NCI-H69 (cell line): ENCODE results near the gene KYNU.
"Not testable (repeated sequence)": the region's sequence is repeated elsewhere in the genome, so short reads cannot be mapped to it uniquely, and the experiment has no call there.

Source experiments
- DNase-seq: peaks from one replicate; lab custom pipeline; 2025; lab: John Stamatoyannopoulos, UW

KYNU gene

DNA sequence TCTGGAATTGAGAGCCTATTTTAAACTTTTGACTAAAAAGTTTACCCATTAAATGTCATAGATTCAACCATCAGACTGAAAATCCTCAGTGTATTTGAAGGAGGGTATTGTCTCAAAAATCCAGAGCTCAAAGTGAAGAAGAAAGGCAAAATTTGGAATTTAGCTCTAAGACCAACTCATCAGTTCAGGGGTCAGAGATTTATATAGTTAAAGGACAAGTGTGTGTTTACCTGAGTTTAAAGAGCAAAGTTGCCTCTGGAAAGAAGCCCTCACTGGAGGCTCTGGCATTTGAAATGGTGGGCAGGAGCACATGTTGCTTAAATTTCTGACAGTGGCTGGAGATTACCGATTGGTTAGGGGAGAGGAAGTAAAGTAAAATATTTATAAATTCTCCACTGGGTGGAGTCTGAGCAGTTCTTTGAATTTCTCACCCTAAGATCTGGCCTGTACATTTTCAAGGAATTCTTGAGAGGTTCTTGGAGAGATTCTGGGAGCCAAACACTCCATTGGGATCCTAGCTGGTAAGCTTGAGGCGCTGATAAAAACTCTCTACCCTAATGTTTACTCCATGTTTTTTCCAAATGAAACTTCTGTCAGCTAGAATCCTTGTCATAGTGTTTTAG lies at the start of gene KYNU:
TSS of gene KYNU (plus strand) at position 449 of the 623 bp plus-strand sequence. CDS start 7,704 bp downstream, outside the sequence.
- no peak for DNase-seq

DNA sequence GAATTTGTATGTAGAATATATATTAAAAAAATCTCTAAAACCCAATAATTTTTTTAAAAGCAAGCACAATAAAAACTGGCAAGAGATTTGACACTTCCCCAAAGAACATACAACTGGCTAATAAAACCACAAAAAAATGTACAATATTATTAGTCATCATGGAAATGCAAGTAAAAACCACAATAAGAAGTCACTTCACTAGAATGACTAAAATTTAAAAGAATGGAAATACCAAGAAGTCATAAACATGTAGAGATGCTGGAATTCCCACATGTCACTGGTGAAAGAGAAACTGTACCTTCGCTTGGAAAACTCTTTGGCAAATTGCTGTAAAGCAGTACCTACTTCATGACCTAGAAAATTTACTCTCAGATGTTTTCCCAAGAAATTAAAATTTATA lies 43.4 kb upstream of the KYNU start:
- no peak for DNase-seq

DNA sequence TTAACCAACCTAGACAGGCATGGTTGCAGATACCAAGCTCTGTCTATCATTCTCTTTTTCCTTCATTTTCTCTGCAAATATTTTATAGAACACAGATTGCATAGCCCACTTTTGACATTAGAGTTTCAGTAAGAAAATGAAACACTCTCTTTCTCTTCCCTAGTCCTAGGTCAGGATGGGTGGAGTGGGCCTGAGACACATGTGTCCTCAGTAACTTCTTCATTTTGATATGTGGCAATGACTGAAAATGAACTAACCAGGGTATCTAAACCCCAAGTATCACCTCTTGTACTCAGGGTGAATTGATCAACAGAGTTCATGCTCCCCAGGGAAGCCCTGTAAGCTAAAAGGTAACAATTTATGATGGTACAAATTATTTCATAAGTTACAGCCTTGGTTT lies 37.0 kb upstream of the KYNU start:
- DNase-seq, result no peak

DNA sequence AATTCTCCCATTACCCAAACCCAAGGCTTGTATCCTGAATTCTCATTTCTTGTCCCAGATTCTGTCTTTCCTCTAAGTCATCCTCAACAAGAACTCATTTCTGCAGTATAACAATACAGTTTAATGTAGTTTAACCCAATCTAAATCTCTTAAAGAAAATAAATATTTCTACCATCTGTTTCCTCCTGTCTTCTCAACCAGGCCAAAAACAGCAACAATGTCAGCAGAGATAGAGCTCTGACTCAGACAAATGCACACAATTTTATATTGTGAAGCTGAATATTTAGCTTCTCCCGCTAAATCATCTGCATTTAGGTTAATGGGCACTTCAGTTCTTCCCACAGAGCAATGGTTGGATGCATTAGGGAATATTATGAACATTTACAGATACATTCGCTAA lies 35.7 kb upstream of the KYNU start:
- DNase-seq, result no peak

DNA sequence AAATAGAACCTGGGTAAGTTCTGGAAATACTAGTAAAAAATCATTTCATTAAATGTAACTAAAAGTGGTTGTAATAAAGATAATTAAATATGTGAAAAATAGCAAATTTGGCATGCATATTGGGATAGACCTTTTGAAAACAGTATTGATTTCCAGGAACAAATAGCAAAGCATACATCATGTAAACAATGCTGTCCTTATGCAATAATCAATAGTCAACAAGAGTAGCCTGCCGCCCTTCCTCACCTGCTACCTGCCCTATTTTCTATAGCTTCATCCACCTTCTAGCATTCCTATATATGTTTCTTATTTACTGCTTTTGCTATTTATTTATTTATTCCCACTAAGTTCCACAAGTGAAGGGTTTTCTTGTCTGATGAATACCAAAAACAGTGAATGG lies 35.1 kb upstream of the KYNU start:
- DNase-seq, result no peak

DNA sequence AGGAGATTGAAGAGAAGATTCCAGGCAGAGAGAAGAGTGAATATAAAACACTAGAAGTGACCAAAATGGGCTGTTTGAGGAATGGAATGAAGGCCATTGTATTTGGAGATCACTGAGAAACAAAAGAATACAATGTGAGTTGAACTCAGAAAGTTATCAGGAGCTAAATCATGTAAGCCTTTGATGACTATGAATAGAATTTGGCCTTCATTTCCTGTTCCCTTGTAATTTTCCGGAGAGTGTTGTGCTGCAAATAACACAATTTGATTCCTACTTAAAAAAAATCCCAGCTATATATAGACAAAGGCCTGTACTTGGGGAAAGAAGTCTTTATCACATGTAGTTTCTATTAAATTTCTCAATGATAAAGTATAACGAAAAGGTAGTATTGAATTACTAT lies 33.7 kb upstream of the KYNU start:
- DNase-seq, result no peak

DNA sequence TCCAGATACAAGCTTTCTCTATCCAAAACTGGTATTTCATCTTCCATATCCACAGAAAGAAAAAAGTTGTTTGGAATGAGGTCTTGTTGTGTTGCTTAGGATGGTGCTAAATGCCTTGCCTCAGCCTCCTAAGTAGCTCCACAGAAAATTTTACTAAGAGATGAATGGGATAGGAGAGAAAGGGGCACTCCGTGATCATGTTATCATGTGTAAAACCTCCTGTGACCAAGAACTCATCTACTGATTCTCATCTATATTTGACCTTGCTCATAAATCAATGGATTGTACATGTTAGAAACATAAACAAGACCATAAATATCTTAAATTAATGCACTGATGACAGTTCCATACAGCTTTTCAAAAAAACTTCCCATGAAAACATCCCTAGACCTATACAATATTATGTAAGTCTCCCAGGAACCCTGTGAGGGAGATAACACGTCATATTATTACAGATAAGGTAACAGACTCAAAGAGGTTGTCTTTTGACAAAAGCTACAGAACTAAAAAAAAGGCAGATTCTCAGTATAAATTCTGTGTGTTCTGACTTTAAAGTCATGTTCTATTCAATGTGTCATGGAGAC lies 29.3 kb upstream of the KYNU start:
- no peak for DNase-seq

DNA sequence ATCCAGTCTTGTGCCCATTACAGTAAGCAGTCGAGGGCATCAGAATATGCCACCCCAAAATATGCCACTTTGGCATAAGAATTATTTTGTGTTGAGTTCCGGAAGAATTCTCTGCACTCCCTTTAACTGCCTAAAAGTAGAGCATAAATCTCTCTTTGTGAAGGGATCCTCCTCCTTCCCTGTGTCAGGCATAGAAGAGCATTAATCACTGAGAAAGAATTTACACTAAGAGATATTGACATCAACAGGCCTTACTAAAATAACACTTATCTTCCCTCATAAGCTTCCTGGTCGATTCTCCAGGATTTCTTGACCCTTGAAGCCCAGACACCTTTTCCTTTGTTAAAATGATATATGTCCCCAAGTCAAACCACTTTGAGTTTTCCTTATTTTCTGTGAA lies 27.6 kb upstream of the KYNU start:
- no peak for DNase-seq

DNA sequence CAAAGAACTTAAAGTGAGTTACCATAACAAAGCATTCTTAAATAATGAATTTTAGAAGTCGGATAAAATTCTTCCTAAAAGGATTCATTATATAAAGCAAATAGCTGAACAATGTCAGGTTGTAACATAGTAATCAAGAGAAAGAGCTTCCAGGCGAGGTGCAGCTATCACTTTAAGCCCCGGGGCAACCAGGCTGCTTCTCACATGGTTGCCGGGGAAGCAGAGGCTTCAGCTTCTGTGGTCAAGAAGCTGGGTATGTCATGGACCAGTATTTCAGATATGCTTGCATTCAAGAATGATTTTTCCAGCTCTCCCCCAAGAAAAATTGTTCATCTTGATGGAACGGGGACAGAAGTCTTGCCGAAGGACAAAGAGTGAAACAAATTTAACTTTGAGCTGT lies 23.6 kb upstream of the KYNU start:
- DNase-seq, result no peak

DNA sequence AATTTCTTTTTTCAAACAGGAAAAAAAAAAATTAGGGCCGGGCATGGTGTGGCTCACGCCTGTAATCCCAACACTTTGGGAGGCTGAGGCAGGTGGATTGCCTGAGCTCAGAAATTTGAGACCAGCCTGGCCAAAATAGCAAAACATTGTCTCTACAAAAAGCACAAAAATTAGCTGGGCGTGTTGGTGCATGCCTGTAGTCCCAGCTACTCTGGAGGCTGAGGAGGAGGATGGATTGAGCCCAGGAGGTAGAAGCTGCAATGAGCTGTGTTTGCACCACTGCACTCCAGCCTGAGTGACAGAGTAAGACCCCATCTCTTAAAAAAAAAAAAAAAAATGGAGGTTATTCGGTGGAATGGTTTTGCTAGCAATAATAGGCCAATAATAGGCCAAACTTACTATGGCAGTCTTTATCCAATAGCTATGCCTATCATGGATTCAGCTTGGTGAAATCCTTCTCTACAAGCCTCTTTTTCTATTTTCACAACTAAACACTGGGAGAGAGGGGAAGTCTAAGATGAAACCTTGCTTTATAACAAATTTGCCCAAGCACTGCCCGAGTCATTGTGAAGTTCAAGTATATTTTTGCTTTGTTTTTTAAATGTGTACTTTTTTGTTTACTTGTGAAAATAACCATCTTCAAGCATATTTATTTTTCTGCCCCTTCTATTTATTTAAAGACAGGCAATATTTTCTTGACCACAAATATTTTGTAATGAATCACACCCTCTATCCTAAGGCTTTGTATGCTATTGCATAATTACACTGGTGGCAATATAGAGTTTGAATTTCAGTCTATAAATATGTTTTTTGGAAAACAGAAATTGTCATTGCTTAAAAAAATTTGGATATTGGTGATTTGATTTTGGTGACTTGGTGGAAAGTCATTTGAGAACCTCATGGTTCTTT lies 20.0 kb upstream of the KYNU start:
- no peak for DNase-seq

DNA sequence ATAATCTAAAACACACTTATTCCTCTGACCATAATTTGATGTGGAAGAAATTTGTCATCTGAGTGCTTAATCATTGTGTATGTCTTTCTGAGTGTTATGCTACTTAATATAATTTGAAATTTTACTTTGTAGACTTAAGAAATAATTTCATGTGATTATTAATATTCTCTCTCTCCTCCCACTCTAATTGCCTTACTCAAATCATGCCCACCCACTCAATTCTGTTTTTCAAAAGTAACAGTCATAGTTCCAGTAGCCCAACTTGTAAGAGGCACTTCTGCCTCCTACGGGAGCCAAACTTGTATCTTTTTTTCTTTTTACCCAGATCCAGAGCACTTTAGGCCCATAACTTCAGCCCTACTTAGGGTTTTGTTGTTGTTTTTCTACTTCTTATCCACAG lies 18.5 kb upstream of the KYNU start:
- no peak for DNase-seq

DNA sequence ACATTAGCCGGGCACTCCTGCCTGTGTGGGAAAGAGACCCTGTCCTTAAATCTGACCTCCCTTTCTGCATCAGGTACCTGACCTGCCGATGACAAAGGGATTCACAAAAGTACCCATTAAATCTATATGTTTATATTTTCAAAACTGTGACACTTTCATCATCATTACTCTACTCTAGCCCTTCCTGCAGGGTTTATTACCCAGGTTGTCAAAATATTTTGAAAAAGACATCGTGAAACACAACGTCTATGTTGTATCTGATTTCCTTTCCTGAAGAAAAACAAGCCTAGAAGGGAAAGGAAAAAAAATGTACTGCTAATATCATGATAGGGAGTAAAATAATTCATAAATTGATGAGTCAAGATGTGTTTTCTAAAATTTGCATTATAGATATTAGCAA lies 15.2 kb upstream of the KYNU start:
- no peak for DNase-seq

DNA sequence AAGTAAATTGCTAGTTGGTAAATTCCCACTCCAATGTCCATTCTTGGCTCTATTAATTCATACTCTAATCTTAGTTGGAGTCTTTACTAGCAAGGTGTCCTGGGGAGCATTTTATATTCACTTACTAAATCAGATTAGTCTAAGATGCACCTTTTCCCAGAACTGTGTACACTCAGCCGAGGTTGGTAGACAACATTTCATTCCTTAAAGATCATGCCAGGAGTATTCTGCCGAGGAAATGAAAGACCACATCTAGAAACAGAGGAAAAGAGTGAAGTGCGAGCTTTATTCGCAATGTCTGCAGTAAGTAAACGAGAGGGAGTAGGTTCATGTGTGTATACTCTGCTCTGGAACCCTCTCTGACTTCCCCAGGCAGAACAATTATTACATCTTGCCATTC lies 14.6 kb upstream of the KYNU start:
- no peak for DNase-seq

DNA sequence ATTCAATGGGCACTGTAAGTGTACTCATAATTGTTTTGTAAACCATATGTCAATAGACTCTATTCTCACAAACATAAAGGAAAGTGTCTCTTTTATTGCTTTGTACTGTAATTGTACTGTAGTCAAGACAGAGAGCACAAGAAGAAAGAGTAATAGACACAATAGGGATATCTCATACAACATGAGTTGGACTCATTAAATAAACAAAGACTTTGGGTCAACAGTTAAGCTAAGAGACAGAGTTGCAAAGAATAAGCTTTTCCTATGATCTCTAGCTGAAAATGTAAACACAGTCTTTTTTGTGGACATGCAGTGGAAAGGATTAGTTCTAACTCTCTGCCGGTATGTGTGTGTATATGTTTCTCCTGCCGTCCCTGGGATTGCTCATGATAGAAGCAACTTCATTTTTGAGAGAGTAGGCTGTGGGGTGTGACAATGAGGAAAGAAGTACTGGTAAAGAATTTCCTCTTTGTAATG lies 13.9 kb upstream of the KYNU start:
- no peak for DNase-seq

DNA sequence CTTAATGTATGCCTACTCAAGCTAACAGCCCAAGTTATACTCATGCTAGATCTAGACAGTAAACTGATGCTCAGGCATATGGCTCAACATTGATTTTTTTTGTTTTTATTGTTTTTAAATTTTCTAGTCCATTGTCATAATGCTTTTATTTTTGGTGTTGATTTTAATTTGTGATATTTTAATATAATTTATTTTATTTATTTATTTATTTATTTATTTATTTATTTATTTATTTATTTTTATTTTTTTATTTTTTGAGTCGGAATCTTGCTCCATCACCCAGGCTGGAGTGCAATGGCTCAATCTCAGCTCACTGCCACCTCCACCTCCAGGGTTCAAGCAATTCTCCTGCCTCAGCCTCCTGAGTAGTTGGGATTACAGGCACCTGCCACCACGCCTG lies 12.9 kb upstream of the KYNU start:
- not testable (repeated sequence) for DNase-seq

DNA sequence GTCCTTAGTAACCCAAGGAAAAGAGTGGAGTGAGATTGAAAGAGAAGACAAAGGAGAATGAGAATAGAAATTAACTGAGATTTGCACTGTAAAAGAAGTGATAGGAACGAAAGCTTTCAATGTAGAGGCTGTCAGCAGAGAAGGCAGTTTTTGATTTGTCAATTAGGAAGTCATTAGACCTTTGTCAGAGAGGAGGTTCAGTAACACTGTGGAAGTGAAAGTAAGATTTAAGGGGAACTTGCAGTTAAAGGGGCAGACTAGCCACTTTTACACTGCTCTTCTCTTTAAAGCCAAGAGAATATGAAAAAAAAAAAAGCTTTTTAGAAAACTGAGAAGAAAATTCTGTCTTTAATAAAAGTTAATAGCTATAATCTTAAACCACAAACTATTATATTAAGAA lies 11.5 kb upstream of the KYNU start:
- DNase-seq, result no peak

DNA sequence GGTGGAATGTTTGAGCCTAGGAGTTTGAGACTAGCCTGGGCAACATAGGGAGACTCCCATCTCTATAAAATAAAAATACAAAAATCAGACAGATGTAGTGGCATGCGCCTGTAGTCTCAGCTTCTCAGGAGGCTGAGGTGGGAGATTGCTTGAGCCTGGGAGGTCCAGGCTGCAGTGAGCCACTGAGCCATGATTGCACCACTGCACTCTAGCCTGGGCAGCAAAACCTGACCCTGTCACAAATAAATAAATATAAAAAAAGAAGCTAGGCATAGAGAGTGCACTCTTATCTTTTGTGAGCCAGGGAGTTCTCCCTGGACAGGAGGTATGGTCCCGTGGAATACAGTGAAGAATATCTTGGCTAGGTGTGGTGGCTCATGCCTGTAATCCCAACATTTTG lies 11.0 kb upstream of the KYNU start:
- DNase-seq, result no peak

DNA sequence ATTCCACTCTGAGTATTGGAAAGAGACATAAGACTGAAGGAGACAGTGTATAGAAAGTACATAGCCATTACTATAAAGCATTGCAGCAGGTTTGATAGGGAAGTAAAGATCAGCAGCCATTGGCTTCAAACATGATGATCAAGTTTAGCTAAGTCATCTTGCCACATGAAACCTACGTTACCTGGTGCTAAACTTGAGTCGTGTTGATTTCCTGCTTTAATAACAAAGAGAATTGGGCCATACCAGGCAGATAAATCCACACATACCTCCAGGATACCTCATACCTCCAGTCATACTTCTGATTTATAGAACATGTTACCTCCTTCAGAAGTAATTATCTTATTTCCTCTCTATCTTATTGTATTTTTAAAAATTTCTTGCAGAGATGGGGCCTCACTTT lies 10.3 kb upstream of the KYNU start:
- DNase-seq, result no peak

DNA sequence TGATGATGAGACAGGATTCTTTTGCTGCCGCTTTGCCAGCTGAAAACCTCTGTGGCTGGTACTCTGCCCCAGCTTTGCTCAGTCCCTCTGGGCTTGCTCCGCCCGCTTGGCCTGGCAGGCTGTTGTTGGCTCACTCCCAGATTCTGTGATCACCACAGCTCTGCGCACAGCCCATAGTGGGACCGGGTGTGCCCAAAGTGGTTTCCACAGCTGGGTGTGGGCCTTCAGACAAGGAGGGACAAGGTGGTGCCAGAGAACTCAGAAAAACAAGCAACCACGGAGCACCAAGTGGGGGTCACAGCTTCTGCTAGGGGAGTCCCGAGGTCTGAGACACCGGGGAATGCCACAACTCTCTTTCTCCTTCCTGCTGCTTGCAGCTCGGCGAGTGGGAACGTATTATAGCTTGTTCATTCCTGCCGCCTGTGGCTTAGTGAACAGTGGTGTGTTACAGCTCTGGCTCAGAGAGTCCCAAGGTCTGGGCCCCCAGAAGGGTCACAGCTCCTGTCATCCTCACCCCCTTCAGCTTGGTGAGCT lies 9.2 kb upstream of the KYNU start:
- DNase-seq, result no peak

DNA sequence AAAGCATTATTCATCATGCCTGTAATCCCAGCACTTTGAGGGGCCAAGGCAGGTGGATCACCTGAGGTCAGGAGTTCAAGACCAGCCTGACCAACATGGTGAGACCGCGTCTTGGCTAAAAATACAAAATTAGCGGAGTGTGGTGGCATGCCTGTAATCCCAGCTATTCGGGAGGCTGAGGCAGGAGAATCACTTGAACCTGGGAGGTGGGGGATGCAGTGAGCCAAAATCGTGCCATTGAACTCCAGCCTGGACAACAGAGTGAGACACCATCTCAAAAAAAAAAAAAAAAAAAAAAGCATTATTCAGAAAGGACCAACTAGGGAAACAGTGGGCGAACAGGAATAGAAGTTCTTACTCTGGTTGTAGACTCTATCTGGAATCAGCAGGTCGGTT lies 8.4 kb upstream of the KYNU start:
- not testable (repeated sequence) for DNase-seq

DNA sequence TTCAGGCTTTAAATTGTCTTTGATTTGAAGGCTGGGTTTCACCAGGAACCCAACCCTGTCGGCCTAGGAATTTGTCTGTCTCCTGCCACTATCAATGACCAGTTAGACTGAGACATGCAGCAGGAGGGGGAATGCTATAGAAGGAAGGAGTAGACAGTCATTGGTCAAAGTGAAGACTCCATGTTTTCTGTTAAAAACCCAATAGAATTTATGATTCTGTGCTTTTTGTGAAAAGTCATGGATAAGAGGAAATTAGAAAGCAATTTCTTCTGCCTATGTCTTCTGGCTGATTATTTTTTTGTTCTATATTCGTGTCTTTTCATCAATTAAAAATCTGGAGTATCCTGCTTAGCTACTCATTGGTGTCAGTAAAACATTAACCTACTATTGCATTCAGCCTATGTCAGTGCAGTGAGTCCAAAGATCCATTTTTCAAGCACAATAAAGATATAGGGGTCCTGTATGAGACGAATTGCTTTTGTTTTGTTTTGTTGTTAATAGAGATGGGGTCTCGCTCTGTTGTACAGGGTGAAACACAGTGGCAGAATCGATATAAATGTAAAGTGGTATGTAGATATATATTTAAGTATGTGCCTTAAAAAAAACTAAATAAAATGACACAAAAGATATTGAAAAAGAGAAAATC lies 7.9 kb upstream of the KYNU start:
- DNase-seq, result no peak

DNA sequence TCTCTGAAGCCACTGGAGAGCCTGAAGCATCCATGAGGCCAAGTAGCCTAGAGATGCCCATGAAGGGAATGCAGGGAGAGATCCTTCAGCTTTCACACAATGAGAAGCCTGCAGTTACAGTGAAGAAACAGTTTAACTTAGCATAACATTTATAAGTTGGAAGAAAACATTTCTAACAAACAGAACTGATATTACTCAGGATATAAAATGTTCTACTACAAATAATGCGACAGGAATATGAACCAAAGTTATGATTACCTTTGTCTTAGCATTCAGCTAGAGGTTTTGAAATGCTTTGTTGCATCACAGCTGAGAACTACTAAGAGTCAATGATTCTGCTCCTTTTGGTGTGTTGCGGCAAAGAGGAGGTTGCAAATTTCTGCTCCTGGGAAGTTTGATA lies 6.9 kb upstream of the KYNU start:
- DNase-seq, result no peak
